Mucosa of descending colon (tissue), 3 donors: Measurements from ENCODE around the gene LRRC47. TPM values are rescaled to one million over a fixed set of nuclear protein-coding genes. Genes with fewer than 3 reads are reported as not detected.

ENCODE experiments used
- ATAC-seq: fragments of 200-7000 bp; cut with Tn5 transposase; one replicate; pipeline ENCODE4 v1.9.1; 2020; ENCODE audit warnings: mild to moderate bottlenecking, moderate library complexity
- DNase-seq, 3 donors: peaks; one replicate each; pipeline ENCODE4 v3.0.0-alpha.2; 2020
- H3K36me3 ChIP-seq: fragments of 200-600 bp; one replicate; pipeline ENCODE4 v1.8.0; 2021; ENCODE audit warnings: low read depth, mild to moderate bottlenecking
- H3K4me1 ChIP-seq: fragments of 200-600 bp; one replicate; pipeline ENCODE4 v1.8.0; 2021; ENCODE audit warnings: low read depth, mild to moderate bottlenecking
- H3K4me3 ChIP-seq: fragments of 200-600 bp; one replicate; pipeline ENCODE4 v1.8.0; 2021; ENCODE audit warnings: mild to moderate bottlenecking
- H3K9me3 ChIP-seq: fragments of 200-600 bp; one replicate; pipeline ENCODE4 v1.8.0; 2021; ENCODE audit warnings: mild to moderate bottlenecking
- intact Hi-C, 2 donors: fragments of 100-400 bp; cut with DNase I in 1 of 2; cut with micrococcal nuclease in 1 of 2; formaldehyde crosslinking; loops; one replicate each; pipeline versions ENCODE4 v1.11.0 to v1.11.1; 2022; cut with DNase I, micrococcal nuclease
- total RNA-seq, 3 donors: library from RNA; stranded (reverse); fragmentation: NEBNext Ultra II Directional in 2 of 3; extraction: Animal tissue kit (Norgen Biotek cat#: 25700) in 2 of 3; gene quantifications; one replicate each; pipeline versions ENCODE4 v1.2.1 to v1.2.4, GENCODE V29; 2021 to 2023
- TF ChIP-seq, protein P1 (sequence below): fragments of 200-600 bp; IDR thresholded peaks from one replicate; pipeline ENCODE4 v1.8.0; 2022; ENCODE audit warnings: antibody characterized with exemption, mild to moderate bottlenecking
- donor health status: DM: no; HTN: no; CAD: no; lungs with moderate emphysema.
- donor health status: DM: no; HTN: no; CAD: no.
- donor health status: DM: no; HTN: yes; CAD: no.

LRRC47 gene
- total RNA-seq, 3 donors from 2014 or later: 33.2 to 58.9 (median 34.7) TPM

DNA sequence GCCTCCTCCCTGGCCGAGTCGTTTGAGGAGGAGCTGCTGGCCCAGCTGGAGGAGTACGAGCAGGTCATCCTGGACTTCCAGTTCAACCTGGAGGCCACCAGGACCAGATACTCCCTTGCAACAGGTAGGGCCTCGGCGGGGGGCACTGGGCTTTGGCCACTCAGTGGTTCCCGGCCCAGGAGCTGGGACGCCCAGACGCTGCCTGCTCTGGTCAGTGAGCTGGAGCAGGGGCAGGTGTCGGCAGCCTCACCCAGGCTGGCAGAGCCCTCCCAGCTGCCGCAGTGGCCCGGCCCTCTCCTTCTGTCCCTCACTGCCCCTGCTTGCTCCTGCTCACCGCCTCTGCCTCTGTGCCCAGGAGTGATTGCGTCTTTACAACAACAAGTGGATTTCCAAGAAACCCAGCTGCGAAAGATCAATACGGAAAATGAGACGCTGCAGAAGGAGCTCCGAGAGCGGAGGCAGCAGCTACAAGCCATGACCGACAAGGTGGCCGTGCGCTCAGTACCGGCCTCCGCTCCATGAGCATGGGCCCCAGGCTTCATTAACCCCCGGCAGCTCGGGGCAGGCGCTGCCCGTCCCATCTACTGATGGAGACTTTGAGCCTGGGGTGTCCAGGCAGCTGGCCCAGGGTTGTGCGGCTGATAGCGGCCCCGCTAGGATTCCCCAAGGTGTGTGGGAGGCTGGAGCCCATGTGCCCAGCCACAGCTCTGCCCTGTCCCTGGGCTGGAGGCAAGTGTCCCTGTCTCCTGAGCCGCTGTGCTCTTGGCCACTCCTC lies 32.8 kb downstream of the LRRC47 start:
- H3K36me3 ChIP-seq: no peaks in the 10 kb centered on the region
- no peaks in the 10 kb centered on the region for H3K4me1 ChIP-seq
- H3K9me3 ChIP-seq: no peaks in the 10 kb centered on the region
- DNase-seq (peak in 1 of 3 donors; percentile 39), ATAC-seq (no peak)
- intact Hi-C loops: no loop called here
- no peak overlapping the region for H3K4me3 ChIP-seq
- TF ChIP-seq, protein P1, sequence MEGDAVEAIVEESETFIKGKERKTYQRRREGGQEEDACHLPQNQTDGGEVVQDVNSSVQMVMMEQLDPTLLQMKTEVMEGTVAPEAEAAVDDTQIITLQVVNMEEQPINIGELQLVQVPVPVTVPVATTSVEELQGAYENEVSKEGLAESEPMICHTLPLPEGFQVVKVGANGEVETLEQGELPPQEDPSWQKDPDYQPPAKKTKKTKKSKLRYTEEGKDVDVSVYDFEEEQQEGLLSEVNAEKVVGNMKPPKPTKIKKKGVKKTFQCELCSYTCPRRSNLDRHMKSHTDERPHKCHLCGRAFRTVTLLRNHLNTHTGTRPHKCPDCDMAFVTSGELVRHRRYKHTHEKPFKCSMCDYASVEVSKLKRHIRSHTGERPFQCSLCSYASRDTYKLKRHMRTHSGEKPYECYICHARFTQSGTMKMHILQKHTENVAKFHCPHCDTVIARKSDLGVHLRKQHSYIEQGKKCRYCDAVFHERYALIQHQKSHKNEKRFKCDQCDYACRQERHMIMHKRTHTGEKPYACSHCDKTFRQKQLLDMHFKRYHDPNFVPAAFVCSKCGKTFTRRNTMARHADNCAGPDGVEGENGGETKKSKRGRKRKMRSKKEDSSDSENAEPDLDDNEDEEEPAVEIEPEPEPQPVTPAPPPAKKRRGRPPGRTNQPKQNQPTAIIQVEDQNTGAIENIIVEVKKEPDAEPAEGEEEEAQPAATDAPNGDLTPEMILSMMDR: no peak

DNA sequence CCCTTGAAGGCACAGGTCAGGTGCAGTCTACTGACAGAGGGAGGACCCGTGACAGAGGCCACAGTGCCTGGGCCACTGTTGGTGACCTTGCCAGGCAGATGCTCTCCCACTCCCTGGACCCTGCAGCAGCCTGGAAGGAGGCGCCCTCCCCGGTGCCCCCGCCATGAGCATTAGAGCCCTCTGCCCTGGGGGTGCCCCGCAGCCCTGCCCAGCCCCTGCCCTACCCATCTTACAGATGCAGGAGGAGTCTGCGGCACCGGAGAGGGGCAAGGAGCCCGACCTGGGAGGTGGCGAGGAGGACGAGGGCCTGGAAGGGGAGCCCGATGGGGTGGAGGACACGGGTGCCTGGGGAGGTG lies 33.4 kb downstream of the LRRC47 start:
- H3K4me1 ChIP-seq: no peaks in the 10 kb centered on the region
- DNase-seq: peak in 1 of 3 donors; percentile 40
- H3K36me3 ChIP-seq: no peaks in the 10 kb centered on the region
- H3K4me3 ChIP-seq: no peak overlapping the region
- TF ChIP-seq, protein P1: no peak
- no peaks in the 10 kb centered on the region for H3K9me3 ChIP-seq
- ATAC-seq: no peak
- intact Hi-C loops: no loop called here

- DNase-seq: peak in 1 of 3 donors; percentile 26
- intact Hi-C loops: no loop called here
These were observed 34.0 kb downstream of the LRRC47 start for GRCh38 chr1:3762151-3762872.

GRCh38 chr1:3761296-3762010 lies 34.8 kb downstream of the LRRC47 start:
- ATAC-seq (no peak), DNase-seq (peak in 1 of 3 donors; percentile 17)
- H3K4me3 ChIP-seq: no peak overlapping the region
- H3K4me1 ChIP-seq: no peaks in the 10 kb centered on the region
- TF ChIP-seq, protein P1: no peak
- H3K36me3 ChIP-seq: no peaks in the 10 kb centered on the region
- intact Hi-C loops: no loop called here
- H3K9me3 ChIP-seq: no peaks in the 10 kb centered on the region

More at GRCh38 chr1:3762151-3762872, 34.0 kb downstream of the LRRC47 start:
- Histone ChIP-seq H3K9me3 (no peaks in the 10 kb centered on the region), H3K4me1 (no peaks in the 10 kb centered on the region), H3K4me3 (no peak overlapping the region), H3K36me3 (no peaks in the 10 kb centered on the region)
- TF ChIP-seq, protein P1: no peak
- no peak for ATAC-seq

DNA sequence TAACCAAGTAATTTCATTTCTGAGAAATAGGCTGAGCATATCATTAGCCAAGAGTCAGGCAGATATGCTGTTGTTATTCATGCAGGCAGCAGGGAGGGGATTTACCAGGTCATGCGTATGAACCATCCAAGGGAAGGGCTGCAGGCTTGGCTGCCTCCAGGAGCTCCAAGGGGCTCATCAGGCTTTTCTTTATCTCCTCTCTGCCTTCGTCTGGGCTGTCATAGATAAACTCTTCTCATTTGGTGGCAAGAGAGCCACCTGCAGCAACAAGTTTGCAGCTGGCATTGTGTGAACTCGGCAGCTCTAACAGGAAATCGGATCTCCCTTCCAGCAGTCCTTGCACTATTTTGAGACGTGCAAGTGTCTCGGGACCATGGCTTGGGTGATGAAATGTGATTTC lies 36.5 kb downstream of the LRRC47 start:
- intact Hi-C loops: no loop called here
- Histone ChIP-seq H3K36me3 (no peaks in the 10 kb centered on the region), H3K4me3 (no peak overlapping the region), H3K4me1 (no peaks in the 10 kb centered on the region), H3K9me3 (no peaks in the 10 kb centered on the region)
- ATAC-seq: no peak
- TF ChIP-seq, protein P1: no peak
- DNase-seq: no peak
